ENCODE data around the gene ZNF592.

ZNF592 gene

DNA sequence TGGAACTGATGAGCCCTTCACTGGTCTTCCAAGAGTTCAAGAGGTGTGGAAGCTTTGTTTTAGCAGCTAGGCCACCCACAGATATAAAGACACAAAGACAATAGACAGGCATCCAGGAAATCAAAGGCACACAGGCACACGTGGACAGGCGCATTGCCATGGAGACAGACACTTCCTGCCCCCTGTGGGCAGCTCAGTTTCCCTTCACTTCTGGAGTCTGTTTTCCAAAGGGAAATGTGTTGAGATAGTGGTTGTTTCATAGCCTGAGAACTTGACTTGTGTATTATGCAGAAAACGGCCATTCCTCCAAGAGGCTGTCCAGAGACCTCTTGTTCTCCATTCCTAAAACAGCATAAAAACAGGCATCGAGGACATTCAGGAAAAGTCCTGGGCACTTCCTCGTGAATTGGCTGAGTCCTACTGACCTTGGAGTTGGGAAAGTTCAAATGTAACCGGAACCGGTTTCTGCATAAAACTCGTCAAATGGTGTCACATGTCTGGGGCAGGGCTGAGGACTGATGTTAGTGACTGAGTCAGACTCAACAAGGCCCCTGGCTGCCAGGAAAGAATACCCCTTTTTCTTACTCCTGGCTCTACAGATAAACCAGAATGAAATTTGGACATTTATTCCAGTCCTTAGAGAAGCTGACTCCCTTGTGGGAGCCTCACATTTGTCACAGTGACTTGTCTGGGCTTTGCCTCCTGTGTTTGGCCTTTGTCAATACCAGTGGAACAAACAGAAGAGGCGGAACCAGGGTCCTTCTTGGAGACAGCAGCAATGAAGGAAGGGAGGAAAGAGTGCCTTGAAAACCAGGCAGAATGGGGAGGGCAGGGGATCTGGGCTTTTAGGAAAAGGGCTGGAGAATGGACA is 70.1 kb downstream of the ZNF592 start:
- DNase-seq (ENCODE audit: low spot score in 2 of 2) (no peak), ATAC-seq (replicated peaks; ENCODE audit: extremely low read depth, poor library complexity, severe bottlenecking) (no peak)
- Mint-ChIP-seq H3K4me1 (peaks cover 9% of the 10 kb centered on the region), H3K9me3 (no peaks in the 10 kb centered on the region), H3K4me3 (no peak overlapping the region), H3K27me3 (no peaks in the 10 kb centered on the region), H3K36me3 (ENCODE audit: insufficient read depth) (no peaks in the 10 kb centered on the region), H3K27ac (ENCODE audit: low read depth) (peak overlapping the region; percentile 29)

DNA sequence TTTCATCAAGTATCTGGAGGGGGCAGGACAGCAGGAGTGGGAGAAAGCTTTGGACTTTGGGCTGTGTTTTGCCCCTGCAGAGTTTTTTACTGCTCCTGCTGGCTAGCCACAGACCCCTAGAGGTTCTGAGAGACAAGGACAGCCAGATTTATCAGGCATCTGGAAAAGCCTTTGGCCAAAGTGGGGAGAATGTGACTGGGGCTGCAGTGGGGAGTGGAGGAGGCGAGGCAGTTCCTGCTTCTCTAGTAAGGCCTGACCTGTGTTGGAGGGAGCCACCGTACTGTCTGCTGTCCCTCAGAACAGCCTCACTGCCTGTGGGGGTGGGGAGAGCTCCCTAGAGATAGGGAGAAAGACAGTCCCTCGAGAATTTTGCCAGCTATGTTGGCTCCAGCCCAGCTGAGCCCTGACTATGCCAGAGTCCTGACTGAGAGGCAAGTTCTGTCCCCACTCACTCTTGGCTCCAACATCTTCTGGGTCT is 70.9 kb downstream of the ZNF592 start:
- H3K4me1 Mint-ChIP-seq = peaks cover 9% of the 10 kb centered on the region
- H3K27me3 Mint-ChIP-seq = no peaks in the 10 kb centered on the region
- ATAC-seq (replicated peaks; ENCODE audit: extremely low read depth, poor library complexity, severe bottlenecking) (no peak), DNase-seq (ENCODE audit: low spot score in 2 of 2) (no peak)
- H3K4me3 Mint-ChIP-seq = no peak overlapping the region
- no peaks in the 10 kb centered on the region for H3K9me3 Mint-ChIP-seq
- H3K36me3 Mint-ChIP-seq (ENCODE audit: insufficient read depth) = no peaks in the 10 kb centered on the region
- no peak overlapping the region for H3K27ac Mint-ChIP-seq (ENCODE audit: low read depth)

DNA sequence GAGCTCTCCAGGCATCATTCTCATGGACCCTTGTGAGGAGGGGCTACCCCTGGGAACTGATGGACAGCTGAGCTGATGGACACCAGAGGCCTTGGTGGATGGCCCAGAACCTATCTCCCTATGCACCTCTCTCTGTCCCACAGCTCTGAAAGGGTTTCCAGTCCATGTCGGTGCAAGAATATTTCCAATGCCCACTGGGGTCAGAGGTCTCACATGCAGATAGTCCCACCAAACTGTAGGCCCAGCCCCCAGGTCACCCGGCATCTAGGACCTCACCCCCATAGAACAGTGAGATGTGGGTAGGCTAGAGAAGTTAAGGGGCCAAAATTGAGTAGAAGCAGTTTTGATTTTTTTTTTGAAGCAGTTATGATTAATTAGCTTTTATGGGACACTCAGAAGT is 71.4 kb downstream of the ZNF592 start:
- H3K36me3 Mint-ChIP-seq (ENCODE audit: insufficient read depth) = no peaks in the 10 kb centered on the region
- H3K27ac Mint-ChIP-seq (ENCODE audit: low read depth) = no peak overlapping the region
- no peak for ATAC-seq (replicated peaks; ENCODE audit: extremely low read depth, poor library complexity, severe bottlenecking)
- H3K27me3 Mint-ChIP-seq = no peaks in the 10 kb centered on the region
- H3K4me3 Mint-ChIP-seq = no peak overlapping the region
- peaks cover 9% of the 10 kb centered on the region for H3K4me1 Mint-ChIP-seq
- DNase-seq (ENCODE audit: low spot score in 2 of 2) = no peak
- H3K9me3 Mint-ChIP-seq = no peaks in the 10 kb centered on the region

DNA sequence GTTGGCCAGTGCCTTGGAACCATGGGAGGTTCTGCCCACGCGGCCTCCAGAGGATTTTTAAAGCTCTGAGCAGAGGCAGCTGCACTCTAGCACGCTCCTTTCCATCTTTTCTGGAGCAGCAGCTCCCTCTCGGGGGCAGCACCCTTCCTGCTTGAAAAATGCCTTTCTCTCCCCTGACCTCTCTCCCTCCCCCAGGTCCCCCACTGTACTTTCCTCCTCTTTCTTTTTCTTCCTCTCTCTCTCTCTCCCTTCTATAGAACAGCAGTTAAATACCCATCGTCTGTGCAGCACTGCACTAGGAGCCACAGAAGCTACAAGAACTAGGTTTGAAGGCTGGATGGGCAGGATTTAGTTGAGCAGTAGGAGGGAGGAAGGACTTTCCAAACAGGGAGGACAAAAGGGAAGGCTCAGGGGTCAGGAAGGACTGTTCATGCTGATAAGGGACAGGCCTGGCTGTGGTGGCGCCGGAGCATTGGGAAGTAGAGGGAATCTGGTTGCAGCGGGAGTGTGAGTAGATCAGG is 73.2 kb downstream of the ZNF592 start:
- ATAC-seq (replicated peaks; ENCODE audit: extremely low read depth, poor library complexity, severe bottlenecking) = no peak
- Mint-ChIP-seq H3K36me3 (ENCODE audit: insufficient read depth) (no peaks in the 10 kb centered on the region), H3K27ac (ENCODE audit: low read depth) (no peak overlapping the region), H3K27me3 (no peaks in the 10 kb centered on the region), H3K4me1 (peaks cover 6% of the 10 kb centered on the region), H3K4me3 (no peak overlapping the region), H3K9me3 (no peaks in the 10 kb centered on the region)
- no peak for DNase-seq (ENCODE audit: low spot score in 2 of 2)

DNA sequence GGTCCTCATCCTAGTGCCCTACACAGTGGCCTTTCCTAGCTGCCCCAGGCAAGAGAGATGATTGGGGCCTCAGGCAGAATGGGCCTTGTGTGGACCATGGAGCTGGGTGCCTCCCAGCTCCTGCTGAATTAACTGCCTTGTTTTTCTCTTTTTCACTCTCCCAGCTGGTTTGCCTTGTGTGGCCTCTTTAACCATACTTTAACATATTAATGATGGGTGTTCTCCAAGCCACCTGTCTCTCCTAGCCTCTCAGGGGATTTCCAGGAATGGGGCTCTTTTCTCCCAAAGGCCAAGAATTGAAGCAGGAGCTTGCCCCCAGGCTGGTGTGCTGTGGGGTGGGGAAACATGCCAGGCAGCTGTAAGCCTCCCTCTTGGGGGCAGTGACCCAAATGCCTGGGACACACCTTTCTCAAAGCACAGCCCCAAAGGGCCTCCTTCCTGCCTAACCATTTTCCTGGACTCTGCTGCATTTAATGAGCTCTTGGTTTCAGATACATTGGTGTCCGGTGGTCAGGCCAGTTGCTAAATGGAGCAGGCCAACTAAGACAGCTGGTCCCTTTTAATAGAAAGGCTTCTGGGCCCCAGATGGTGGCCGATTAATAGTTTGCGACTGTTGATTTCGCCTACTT is 74.4 kb downstream of the ZNF592 start:
- H3K36me3 Mint-ChIP-seq (ENCODE audit: insufficient read depth) = no peaks in the 10 kb centered on the region
- no peak overlapping the region for H3K4me3 Mint-ChIP-seq
- peaks cover 4% of the 10 kb centered on the region for H3K4me1 Mint-ChIP-seq
- H3K27me3 Mint-ChIP-seq = no peaks in the 10 kb centered on the region
- no peak for ATAC-seq (replicated peaks; ENCODE audit: extremely low read depth, poor library complexity, severe bottlenecking)
- no peaks in the 10 kb centered on the region for H3K9me3 Mint-ChIP-seq
- no peak overlapping the region for H3K27ac Mint-ChIP-seq (ENCODE audit: low read depth)
- no peak for DNase-seq (ENCODE audit: low spot score in 2 of 2)

DNA sequence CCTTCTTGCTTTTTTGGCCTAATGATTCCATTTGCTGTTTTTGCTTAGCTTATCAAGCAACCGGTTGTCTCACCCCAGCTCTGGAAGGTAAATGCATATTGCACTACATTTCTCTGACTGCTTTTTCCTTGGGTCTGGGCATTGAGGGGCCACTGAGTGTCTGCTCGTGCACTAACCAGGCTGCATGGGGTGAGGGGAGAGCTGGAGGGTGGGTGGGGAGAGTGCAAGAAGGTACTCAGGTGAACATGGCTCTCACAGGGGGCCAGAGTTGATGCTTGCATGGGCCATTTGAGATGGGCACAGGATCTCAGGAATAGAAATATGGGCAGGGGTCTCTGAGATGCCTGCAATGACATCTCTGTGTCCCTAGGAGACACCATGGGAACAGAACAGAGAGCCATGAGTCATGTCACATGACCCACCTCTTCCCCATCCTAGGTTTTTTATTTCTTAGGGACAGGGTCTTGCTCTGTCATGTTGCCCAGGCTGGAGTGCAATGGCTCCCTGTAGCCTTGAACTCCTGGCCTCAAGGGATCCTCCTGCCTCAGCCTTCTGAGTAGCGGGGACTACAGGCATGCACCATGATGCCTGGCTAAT is 75.0 kb downstream of the ZNF592 start:
- DNase-seq (ENCODE audit: low spot score in 2 of 2) (no peak), ATAC-seq (replicated peaks; ENCODE audit: extremely low read depth, poor library complexity, severe bottlenecking) (no peak)
- no peaks in the 10 kb centered on the region for H3K4me1 Mint-ChIP-seq
- H3K36me3 Mint-ChIP-seq (ENCODE audit: insufficient read depth) = no peaks in the 10 kb centered on the region
- no peaks in the 10 kb centered on the region for H3K27me3 Mint-ChIP-seq
- no peaks in the 10 kb centered on the region for H3K9me3 Mint-ChIP-seq
- H3K27ac Mint-ChIP-seq (ENCODE audit: low read depth) = no peak overlapping the region
- H3K4me3 Mint-ChIP-seq = no peak overlapping the region

DNA sequence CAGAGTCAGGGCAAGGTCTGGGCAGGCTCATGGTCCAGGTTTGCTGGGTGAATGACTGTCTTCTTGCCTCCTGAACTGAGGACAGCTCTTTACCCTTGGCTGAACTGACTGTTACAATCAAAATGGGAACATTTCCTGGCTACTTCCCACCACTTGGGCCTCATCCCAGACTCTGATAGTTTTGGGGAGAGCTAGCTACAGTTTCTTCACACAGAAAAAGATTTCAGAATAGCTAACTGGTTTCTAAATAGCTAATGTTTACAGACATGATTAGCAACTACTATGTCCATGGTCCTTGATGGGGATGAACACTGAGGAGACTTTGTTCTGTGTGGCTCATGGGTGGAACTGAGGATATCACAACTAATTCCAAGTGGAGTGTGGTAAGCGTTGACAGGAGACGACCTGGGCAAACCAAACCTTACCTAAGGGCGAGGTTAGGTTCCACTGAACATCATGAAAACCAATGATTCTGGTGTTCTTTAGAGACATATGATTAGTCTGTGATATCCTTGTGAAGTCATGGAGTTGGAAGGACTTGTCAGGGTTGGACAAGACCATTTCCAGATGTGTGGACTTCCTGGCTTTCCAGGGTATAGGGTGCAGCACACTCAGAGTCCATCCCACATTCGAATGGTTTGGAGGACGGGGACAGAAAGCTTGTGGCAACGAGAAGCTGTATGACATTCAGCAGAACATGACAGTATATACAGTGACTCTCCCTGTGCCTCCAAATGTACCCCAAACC is 76.0 kb downstream of the ZNF592 start:
- H3K36me3 Mint-ChIP-seq (ENCODE audit: insufficient read depth) = no peaks in the 10 kb centered on the region
- no peaks in the 10 kb centered on the region for H3K27me3 Mint-ChIP-seq
- no peaks in the 10 kb centered on the region for H3K9me3 Mint-ChIP-seq
- no peaks in the 10 kb centered on the region for H3K4me1 Mint-ChIP-seq
- no peak for ATAC-seq (replicated peaks; ENCODE audit: extremely low read depth, poor library complexity, severe bottlenecking)
- DNase-seq (ENCODE audit: low spot score in 2 of 2) = no peak
- H3K27ac Mint-ChIP-seq (ENCODE audit: low read depth) = no peak overlapping the region
- H3K4me3 Mint-ChIP-seq = no peak overlapping the region

DNA sequence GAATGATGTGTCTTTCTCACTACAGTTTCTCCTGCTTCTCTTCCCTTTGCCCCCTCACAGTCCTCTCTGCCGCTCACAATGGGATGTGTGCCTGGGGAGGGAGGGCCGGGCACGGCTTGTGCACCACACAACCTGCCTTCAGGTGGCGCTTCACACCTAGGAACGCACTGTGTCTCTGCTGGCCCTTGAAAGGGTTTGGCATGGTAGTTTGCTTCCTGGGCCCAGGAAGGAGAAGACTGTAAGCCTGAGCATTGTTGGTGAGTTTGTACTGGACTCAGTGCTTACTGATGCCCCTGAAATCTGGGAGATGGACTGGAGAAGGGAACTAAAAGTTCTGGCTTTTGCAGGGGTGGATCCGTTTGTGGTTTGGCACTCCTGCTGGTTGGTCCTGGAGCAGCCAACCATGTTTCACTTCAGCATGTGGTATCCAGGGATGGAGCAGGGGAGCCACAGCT is 78.0 kb downstream of the ZNF592 start:
- Mint-ChIP-seq H3K4me3 (no peak overlapping the region), H3K4me1 (no peaks in the 10 kb centered on the region), H3K9me3 (no peaks in the 10 kb centered on the region), H3K36me3 (ENCODE audit: insufficient read depth) (no peaks in the 10 kb centered on the region), H3K27ac (ENCODE audit: low read depth) (no peak overlapping the region), H3K27me3 (no peaks in the 10 kb centered on the region)
- ATAC-seq (replicated peaks; ENCODE audit: extremely low read depth, poor library complexity, severe bottlenecking) (no peak), DNase-seq (ENCODE audit: low spot score in 2 of 2) (no peak)

DNA sequence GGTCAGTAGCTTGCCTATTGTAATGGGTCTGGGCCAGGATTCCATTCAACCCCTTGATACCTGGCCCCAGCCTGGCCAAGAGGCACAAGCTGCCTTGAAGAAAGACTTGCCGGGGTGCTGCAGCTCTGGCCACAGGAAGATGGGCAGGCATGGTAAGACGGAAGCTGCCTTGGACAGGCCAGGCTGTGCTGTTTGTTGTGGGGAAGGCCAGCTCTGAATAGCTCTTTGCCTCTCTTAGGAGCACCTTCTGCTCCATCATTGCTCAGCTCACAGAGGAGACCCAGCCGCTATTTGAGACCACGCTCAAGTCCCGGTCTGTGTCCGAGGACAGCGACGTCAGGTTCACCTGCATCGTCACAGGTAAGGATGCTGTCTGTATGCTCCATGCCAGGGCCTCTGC is 78.9 kb downstream of the ZNF592 start:
- H3K27me3 Mint-ChIP-seq = no peaks in the 10 kb centered on the region
- DNase-seq (ENCODE audit: low spot score in 2 of 2) (no peak), ATAC-seq (replicated peaks; ENCODE audit: extremely low read depth, poor library complexity, severe bottlenecking) (no peak)
- no peaks in the 10 kb centered on the region for H3K4me1 Mint-ChIP-seq
- H3K27ac Mint-ChIP-seq (ENCODE audit: low read depth) = no peak overlapping the region
- H3K36me3 Mint-ChIP-seq (ENCODE audit: insufficient read depth) = no peaks in the 10 kb centered on the region
- no peak overlapping the region for H3K4me3 Mint-ChIP-seq
- no peaks in the 10 kb centered on the region for H3K9me3 Mint-ChIP-seq

DNA sequence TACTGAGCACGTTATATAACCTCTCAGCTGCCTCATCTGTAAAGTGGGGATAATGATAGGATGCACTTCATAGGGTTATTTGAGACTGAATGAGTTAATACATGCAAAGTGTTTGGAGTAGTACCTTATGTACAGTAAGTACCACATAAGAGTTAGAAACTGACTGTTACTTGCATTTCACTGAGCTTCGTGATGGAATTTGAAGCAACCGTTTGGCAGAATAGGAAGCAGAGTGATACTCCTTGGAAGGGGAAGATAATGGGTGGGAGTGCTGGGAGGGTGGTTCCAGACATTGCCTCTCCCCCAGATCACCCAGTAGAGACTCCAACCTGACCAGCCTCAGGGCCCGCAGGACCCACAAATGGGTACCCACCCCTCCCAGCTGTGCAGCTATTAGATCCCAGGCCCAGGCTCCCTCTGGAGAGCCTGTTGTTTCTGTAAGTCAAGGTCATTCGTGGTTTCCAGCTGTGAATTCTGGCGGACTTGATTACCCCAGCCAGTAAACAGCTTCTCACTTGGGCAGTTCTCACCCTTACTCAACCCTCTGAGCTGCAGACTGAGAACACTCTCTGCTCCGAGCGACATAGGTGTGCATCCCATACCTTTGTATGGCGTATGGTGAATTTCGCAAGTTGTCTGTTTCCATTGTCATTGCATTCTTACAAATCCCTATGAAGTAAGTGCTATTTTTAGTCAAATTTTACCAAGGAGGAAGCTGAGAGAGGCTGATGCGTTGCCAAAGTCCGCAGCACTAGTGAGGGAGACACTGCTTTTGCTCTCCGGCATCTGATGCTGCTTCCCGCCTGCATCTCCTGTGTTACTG is 79.9 kb downstream of the ZNF592 start:
- Mint-ChIP-seq H3K4me3 (no peak overlapping the region), H3K27ac (ENCODE audit: low read depth) (no peak overlapping the region), H3K4me1 (no peaks in the 10 kb centered on the region), H3K9me3 (no peaks in the 10 kb centered on the region), H3K27me3 (no peaks in the 10 kb centered on the region), H3K36me3 (ENCODE audit: insufficient read depth) (no peaks in the 10 kb centered on the region)
- ATAC-seq (replicated peaks; ENCODE audit: extremely low read depth, poor library complexity, severe bottlenecking) (no peak), DNase-seq (ENCODE audit: low spot score in 2 of 2) (no peak)

DNA sequence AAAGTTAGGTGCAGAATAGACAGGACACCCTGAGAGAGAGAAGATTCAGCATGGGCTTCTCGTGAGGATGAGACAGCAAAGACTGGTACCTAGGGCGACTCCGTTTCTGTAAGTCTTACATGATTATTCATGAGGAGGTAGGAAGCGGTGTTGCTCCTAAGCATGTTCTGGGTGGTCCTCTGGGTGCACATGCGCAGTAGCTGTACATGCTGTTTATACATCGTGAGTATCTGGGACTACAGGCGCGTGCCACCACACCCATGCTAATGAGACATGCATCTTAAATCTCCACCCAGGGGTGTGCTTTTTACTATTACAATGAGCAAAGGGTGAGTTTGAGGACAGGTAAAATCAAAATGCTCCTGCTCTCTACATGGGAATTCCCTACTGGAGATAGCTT is 81.0 kb downstream of the ZNF592 start:
- H3K9me3 Mint-ChIP-seq = no peaks in the 10 kb centered on the region
- DNase-seq (ENCODE audit: low spot score in 2 of 2) (no peak), ATAC-seq (replicated peaks; ENCODE audit: extremely low read depth, poor library complexity, severe bottlenecking) (no peak)
- H3K27me3 Mint-ChIP-seq = no peaks in the 10 kb centered on the region
- no peak overlapping the region for H3K4me3 Mint-ChIP-seq
- H3K36me3 Mint-ChIP-seq (ENCODE audit: insufficient read depth) = no peaks in the 10 kb centered on the region
- H3K27ac Mint-ChIP-seq (ENCODE audit: low read depth) = no peak overlapping the region
- no peaks in the 10 kb centered on the region for H3K4me1 Mint-ChIP-seq

DNA sequence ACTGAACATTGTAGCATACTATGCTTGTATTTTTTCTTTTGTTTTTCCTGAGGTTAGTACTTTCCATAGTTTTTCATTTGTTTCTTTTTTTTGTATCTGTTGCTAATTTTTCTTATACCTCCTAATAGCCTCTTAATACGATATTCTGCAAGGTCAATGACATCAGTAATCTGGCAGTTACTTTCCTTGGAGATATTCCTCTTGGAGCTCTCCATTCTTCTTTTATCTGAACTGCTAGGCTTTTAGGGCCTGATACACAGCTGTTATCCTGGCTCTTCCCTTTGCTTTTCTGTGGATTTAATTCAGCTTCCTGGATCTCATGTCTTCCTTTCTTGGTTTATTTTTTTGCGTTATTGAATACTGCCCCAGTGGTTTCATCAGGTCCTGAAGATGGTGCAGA is 81.6 kb downstream of the ZNF592 start:
- Mint-ChIP-seq H3K4me3 (no peak overlapping the region), H3K27ac (ENCODE audit: low read depth) (no peak overlapping the region), H3K27me3 (no peaks in the 10 kb centered on the region), H3K36me3 (ENCODE audit: insufficient read depth) (no peaks in the 10 kb centered on the region), H3K4me1 (no peaks in the 10 kb centered on the region), H3K9me3 (no peaks in the 10 kb centered on the region)
- ATAC-seq (replicated peaks; ENCODE audit: extremely low read depth, poor library complexity, severe bottlenecking) (no peak), DNase-seq (ENCODE audit: low spot score in 2 of 2) (no peak)
